Transverse colon (tissue), 3 donors: Measurements from ENCODE around the gene SEPTIN5.

Experiments
- POLR2A ChIP-seq: fragments of 450-650 bp; IDR thresholded peaks from one replicate; pipeline ENCODE4 v1.6.1; 2016; ENCODE audit warnings: antibody characterized with exemption, mild to moderate bottlenecking, moderate library complexity
- TF ChIP-seq, protein P1 (sequence below), 5 experiments: fragments of 200-600 bp in 3 of 5; fragments of 450-650 bp in 2 of 5; sonication (generic) in 3 of 5; IDR thresholded peaks; 1 replicate in 2 of 5; 2 replicates in 3 of 5; pipeline ENCODE4 v1.5.1; 2016 to 2017; ENCODE audit warnings: antibody characterized with exemption in 5 of 5, inconsistent platforms in 3 of 5, mild to moderate bottlenecking in 2 of 5, moderate library complexity in 1 of 5

DNA sequence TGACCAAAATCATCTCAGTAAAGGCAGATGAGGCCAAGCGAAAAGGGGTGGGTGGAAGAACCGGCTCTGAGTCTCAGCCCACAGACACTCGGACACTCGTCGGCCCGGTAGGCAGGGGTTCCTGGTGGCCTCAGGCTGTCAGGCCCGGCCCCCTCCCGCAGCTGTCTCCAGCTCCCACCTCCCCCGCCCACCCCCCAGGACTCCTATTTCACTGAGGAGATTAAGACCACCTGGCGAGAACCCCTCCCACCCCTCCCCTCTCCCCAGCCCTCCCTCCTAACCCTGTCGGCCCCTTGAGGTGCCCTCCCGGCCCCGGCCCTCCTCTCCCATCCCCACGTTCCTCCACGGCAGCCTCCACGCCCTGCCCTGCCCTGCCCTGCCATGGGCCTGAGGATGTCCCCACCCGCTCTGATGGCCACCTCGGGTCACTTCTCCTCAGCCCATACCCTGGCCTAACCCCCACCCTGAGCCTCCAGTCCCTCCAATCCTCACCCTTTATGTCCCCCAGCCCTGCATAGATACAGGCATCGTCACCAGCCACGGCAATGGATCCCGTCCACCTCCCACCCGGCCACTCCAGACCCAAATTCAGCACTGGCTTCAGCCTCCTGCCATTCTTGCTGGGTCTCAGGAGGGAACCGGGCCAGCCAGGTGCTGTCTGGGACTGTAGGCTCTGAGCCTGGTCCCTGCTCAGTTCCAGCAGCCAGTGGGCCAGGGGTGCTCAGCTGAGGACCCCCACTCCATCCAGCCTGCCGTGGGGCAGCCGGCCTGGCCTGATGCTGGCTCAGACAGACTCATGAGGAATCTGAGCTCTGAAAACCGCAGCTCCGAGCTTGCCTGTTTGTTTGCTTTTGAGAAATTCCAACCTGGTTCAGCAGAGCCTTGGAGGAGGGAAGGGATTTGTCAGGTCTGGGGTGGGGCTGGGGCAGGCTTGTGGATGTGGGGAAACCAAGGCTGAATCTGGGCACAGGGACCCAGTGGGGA lies 36.5 kb downstream of the SEPTIN5 start:
- TF ChIP-seq, protein P1, sequence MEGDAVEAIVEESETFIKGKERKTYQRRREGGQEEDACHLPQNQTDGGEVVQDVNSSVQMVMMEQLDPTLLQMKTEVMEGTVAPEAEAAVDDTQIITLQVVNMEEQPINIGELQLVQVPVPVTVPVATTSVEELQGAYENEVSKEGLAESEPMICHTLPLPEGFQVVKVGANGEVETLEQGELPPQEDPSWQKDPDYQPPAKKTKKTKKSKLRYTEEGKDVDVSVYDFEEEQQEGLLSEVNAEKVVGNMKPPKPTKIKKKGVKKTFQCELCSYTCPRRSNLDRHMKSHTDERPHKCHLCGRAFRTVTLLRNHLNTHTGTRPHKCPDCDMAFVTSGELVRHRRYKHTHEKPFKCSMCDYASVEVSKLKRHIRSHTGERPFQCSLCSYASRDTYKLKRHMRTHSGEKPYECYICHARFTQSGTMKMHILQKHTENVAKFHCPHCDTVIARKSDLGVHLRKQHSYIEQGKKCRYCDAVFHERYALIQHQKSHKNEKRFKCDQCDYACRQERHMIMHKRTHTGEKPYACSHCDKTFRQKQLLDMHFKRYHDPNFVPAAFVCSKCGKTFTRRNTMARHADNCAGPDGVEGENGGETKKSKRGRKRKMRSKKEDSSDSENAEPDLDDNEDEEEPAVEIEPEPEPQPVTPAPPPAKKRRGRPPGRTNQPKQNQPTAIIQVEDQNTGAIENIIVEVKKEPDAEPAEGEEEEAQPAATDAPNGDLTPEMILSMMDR (IDR thresholded peaks at IDR 0.05), result no peak
- TF ChIP-seq POLR2A, result no peak
